ENCODE results near the gene AHNAK2.

The AHNAK2 gene

GRCh38 chr14:105011312-105011990 lies 33.3 kb upstream of the AHNAK2 start:
- DNase-seq (ENCODE audit: low spot score): no peak

GRCh38 chr14:105010891-105011291 lies 32.7 kb upstream of the AHNAK2 start:
- DNase-seq (ENCODE audit: low spot score): no peak

GRCh38 chr14:105010106-105010505 lies 31.9 kb upstream of the AHNAK2 start:
- no peak for DNase-seq (ENCODE audit: low spot score)

- no peak for DNase-seq (ENCODE audit: low spot score)
Measured at GRCh38 chr14:105007593-105008264, 29.6 kb upstream of the AHNAK2 start.

- no peak for DNase-seq (ENCODE audit: low spot score)
Measured at GRCh38 chr14:105006831-105007592, 28.8 kb upstream of the AHNAK2 start.

- no peak for DNase-seq (ENCODE audit: low spot score)
Measured at GRCh38 chr14:105005929-105006830, 28.0 kb upstream of the AHNAK2 start.

- no peak for DNase-seq (ENCODE audit: low spot score)
Measured at GRCh38 chr14:105005329-105005928, 27.3 kb upstream of the AHNAK2 start.

GRCh38 chr14:104999361-104999760 lies 21.2 kb upstream of the AHNAK2 start:
- no peak for DNase-seq (ENCODE audit: low spot score)

- no peak for DNase-seq (ENCODE audit: low spot score)
Measured at GRCh38 chr14:104998801-104999200, 20.6 kb upstream of the AHNAK2 start.

- DNase-seq (ENCODE audit: low spot score): no peak
Measured at GRCh38 chr14:104996483-104996882, 18.3 kb upstream of the AHNAK2 start.

GRCh38 chr14:104996032-104996431 lies 17.9 kb upstream of the AHNAK2 start:
- no peak for DNase-seq (ENCODE audit: low spot score)

- no peak for DNase-seq (ENCODE audit: low spot score)
Measured at GRCh38 chr14:104994978-104995377, 16.8 kb upstream of the AHNAK2 start.

- DNase-seq (ENCODE audit: low spot score): no peak
Measured at GRCh38 chr14:104993808-104994591, 15.8 kb upstream of the AHNAK2 start.

GRCh38 chr14:104993306-104993705 lies 15.1 kb upstream of the AHNAK2 start:
- no peak for DNase-seq (ENCODE audit: low spot score)

GRCh38 chr14:104992501-104992900 lies 14.3 kb upstream of the AHNAK2 start:
- no peak for DNase-seq (ENCODE audit: low spot score)

- no peak for DNase-seq (ENCODE audit: low spot score)
Measured at GRCh38 chr14:104991896-104992230, 13.7 kb upstream of the AHNAK2 start.

- DNase-seq (ENCODE audit: low spot score): no peak
Measured at GRCh38 chr14:104989951-104990303, 11.8 kb upstream of the AHNAK2 start.

GRCh38 chr14:104989236-104989950 lies 11.2 kb upstream of the AHNAK2 start:
- no peak for DNase-seq (ENCODE audit: low spot score)

GRCh38 chr14:104986487-104987164 lies 8.5 kb upstream of the AHNAK2 start:
- no peak for DNase-seq (ENCODE audit: low spot score)
